ENCODE results near the gene DCXR.
A peak's percentile ranks its signal among the peaks of the same experiment; 100 is the strongest.

Gene DCXR

GRCh38 chr17:82030470-82031302, 6.8 kb downstream of the DCXR start:
- no peaks in the 10 kb centered on the region for H3K9me3 ChIP-seq (ENCODE audit: control insufficient read depth, low read length)
- no peaks in the 10 kb centered on the region for H3K36me3 ChIP-seq (ENCODE audit: control insufficient read depth, insufficient read depth, low read length)
- peak overlapping the region; percentile 25 for H3K4me3 ChIP-seq (ENCODE audit: low read length)
- H3K27me3 ChIP-seq (ENCODE audit: control insufficient read depth, insufficient read depth, low read length): no peaks in the 10 kb centered on the region
- H3K4me1 ChIP-seq (ENCODE audit: control insufficient read depth, insufficient read depth, low read length): peaks cover 14% of the 10 kb centered on the region
- H3K9ac ChIP-seq (ENCODE audit: low read length): no peak overlapping the region

- H3K9me3 ChIP-seq (ENCODE audit: control insufficient read depth, low read length): no peaks in the 10 kb centered on the region
- H3K36me3 ChIP-seq (ENCODE audit: control insufficient read depth, insufficient read depth, low read length): no peaks in the 10 kb centered on the region
- no peaks in the 10 kb centered on the region for H3K27me3 ChIP-seq (ENCODE audit: control insufficient read depth, insufficient read depth, low read length)
- H3K9ac ChIP-seq (ENCODE audit: low read length): no peak overlapping the region
- H3K4me3 ChIP-seq (ENCODE audit: low read length): no peak overlapping the region
- H3K4me1 ChIP-seq (ENCODE audit: control insufficient read depth, insufficient read depth, low read length): peaks cover 14% of the 10 kb centered on the region
These were observed 7.5 kb downstream of the DCXR start for GRCh38 chr17:82029990-82030469.

DNA sequence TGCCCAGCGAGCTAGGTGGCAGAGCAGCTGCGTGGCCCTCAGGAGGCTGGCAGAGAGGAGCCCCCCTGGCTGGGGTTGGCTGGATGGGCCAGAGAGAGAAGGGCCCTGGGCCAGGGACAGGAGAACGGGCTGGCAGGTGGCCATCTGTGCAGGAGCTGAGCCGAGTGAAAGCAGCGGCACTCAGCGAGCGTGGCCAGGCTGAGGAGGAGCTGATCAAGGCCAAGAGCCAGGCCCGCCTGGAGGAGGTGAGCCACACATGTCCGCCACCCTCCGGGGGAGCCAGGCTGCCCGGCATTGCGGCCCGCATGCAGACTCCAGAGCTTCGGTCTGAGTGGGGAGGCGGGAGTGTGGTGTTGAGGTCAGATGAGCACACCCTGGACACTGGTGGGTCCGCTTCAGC, 8.1 kb downstream of the DCXR start:
- Histone ChIP-seq H3K4me3 (ENCODE audit: low read length) (no peak overlapping the region), H3K9ac (ENCODE audit: low read length) (no peak overlapping the region), H3K27me3 (ENCODE audit: control insufficient read depth, insufficient read depth, low read length) (no peaks in the 10 kb centered on the region), H3K4me1 (ENCODE audit: control insufficient read depth, insufficient read depth, low read length) (peaks cover 16% of the 10 kb centered on the region), H3K36me3 (ENCODE audit: control insufficient read depth, insufficient read depth, low read length) (no peaks in the 10 kb centered on the region), H3K9me3 (ENCODE audit: control insufficient read depth, low read length) (no peaks in the 10 kb centered on the region)

DNA sequence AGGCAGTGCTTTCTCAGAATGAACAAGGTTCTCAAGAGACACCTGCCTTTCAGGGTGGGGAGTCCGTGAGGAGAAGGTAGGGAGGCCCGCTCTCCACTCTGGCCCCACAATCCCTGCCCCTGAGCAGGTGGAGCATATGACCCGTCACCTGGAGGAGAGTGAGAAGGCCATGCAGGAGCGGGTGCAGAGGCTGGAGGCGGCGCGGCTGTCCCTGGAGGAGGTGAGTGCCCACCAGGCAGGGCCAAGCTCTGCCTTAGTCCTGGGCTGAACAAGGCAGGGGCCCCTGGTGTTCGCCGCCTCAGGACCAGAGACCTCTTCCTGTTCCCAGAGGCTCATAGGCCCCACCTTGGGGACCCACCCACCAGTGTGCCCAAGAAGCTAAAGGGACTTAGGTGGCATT, 8.5 kb downstream of the DCXR start:
- H3K9me3 ChIP-seq (ENCODE audit: control insufficient read depth, low read length): no peaks in the 10 kb centered on the region
- no peak overlapping the region for H3K4me3 ChIP-seq (ENCODE audit: low read length)
- no peaks in the 10 kb centered on the region for H3K36me3 ChIP-seq (ENCODE audit: control insufficient read depth, insufficient read depth, low read length)
- H3K4me1 ChIP-seq (ENCODE audit: control insufficient read depth, insufficient read depth, low read length): peaks cover 20% of the 10 kb centered on the region
- H3K27me3 ChIP-seq (ENCODE audit: control insufficient read depth, insufficient read depth, low read length): no peaks in the 10 kb centered on the region
- H3K9ac ChIP-seq (ENCODE audit: low read length): no peak overlapping the region

GRCh38 chr17:82028246-82028645, 9.3 kb downstream of the DCXR start:
- H3K9me3 ChIP-seq (ENCODE audit: control insufficient read depth, low read length): no peaks in the 10 kb centered on the region
- H3K4me3 ChIP-seq (ENCODE audit: low read length): no peak overlapping the region
- H3K9ac ChIP-seq (ENCODE audit: low read length): no peak overlapping the region
- H3K27me3 ChIP-seq (ENCODE audit: control insufficient read depth, insufficient read depth, low read length): no peaks in the 10 kb centered on the region
- no peaks in the 10 kb centered on the region for H3K36me3 ChIP-seq (ENCODE audit: control insufficient read depth, insufficient read depth, low read length)
- peaks cover 23% of the 10 kb centered on the region for H3K4me1 ChIP-seq (ENCODE audit: control insufficient read depth, insufficient read depth, low read length)

DNA sequence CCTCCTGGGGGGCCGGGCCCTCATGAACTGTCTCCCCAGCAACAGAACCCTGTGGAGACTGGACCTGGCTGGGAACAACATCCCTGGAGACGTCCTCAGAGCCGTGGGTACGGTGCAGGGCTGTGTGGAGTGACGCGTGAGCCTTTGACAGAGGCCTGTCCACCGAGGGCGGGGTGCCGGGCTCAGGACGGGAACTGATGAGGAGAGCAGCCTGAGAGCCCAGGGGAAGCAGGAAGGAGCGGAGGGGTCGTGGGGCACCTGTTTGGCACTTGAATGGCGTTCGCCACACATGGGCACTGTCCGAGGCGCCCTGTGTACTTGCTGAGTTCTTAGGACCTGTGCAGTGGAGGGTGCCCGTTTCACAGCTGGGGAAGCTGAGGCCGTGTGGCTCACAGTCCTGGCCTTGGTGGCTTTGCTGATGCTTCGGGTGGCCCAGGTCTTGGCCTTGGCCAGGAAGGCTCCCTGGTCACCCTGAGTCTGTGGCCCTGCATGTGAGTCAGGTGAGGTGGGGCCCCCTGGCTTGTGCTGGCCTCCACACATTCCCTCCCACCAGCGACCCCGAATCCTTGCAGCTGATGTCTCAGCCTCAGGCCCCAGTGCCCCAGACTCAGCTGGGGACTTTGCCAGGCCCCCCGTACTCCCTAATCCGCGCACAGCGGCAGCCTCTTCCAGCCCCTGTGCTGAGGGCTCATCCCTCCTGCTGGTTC, 11.9 kb downstream of the DCXR start:
- Histone ChIP-seq H3K36me3 (ENCODE audit: control insufficient read depth, insufficient read depth, low read length) (no peaks in the 10 kb centered on the region), H3K4me1 (ENCODE audit: control insufficient read depth, insufficient read depth, low read length) (peaks cover 33% of the 10 kb centered on the region), H3K4me3 (ENCODE audit: low read length) (no peak overlapping the region), H3K27me3 (ENCODE audit: control insufficient read depth, insufficient read depth, low read length) (no peaks in the 10 kb centered on the region), H3K9ac (ENCODE audit: low read length) (no peak overlapping the region), H3K9me3 (ENCODE audit: control insufficient read depth, low read length) (no peaks in the 10 kb centered on the region)

GRCh38 chr17:82024859-82025258, 12.6 kb downstream of the DCXR start:
- H3K27me3 ChIP-seq (ENCODE audit: control insufficient read depth, insufficient read depth, low read length): no peaks in the 10 kb centered on the region
- H3K4me1 ChIP-seq (ENCODE audit: control insufficient read depth, insufficient read depth, low read length): peaks cover 34% of the 10 kb centered on the region
- no peaks in the 10 kb centered on the region for H3K9me3 ChIP-seq (ENCODE audit: control insufficient read depth, low read length)
- H3K36me3 ChIP-seq (ENCODE audit: control insufficient read depth, insufficient read depth, low read length): no peaks in the 10 kb centered on the region
- no peak overlapping the region for H3K9ac ChIP-seq (ENCODE audit: low read length)
- H3K4me3 ChIP-seq (ENCODE audit: low read length): no peak overlapping the region

DNA sequence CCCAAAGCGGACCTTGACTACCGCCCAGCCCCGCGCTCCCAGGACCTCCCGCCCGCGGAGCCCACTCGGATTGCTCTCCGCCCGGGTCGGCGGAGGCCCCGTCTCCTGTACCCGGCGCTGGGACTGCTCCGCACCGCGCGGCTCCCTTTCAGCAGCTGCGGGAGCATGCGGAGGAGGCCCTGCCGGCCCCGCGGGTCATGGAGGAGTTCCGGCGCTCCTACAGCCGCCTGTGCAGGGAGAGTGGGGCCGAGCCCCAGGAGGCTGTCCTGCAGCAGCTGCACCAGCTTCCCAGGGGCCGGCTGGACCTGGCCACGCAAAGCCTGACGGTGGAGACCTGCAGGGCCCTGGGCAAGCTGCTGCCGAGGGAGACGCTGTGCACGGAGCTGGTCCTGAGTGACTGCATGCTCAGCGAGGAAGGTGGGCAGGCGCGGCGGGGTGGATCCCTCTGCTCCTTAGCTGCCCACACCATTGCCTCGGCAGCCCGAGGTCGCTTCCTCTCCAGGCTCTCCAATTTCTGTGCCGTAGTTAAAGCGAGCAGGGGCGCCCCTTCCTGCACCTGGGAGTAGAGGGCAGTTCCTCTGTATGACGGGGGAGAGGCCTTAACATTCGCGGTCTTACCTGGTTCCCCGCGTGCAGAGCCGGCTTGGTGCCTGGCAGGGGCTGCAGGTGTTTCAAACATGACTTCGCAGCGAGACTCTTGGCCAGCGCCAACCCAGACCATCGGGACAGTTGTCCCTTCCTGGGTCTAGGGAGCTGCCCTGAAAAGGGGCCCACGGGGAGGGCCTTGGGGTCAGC, 13.9 kb downstream of the DCXR start:
- H3K27me3 ChIP-seq (ENCODE audit: control insufficient read depth, insufficient read depth, low read length): no peaks in the 10 kb centered on the region
- peak overlapping the region; percentile 62 for H3K9ac ChIP-seq (ENCODE audit: low read length)
- H3K36me3 ChIP-seq (ENCODE audit: control insufficient read depth, insufficient read depth, low read length): no peaks in the 10 kb centered on the region
- peak overlapping the region; percentile 50 for H3K4me3 ChIP-seq (ENCODE audit: low read length)
- peaks cover 39% of the 10 kb centered on the region for H3K4me1 ChIP-seq (ENCODE audit: control insufficient read depth, insufficient read depth, low read length)
- no peaks in the 10 kb centered on the region for H3K9me3 ChIP-seq (ENCODE audit: control insufficient read depth, low read length)

- Histone ChIP-seq H3K9ac (ENCODE audit: low read length) (peak within 1 kb of the TSS; percentile 86), H3K4me1 (ENCODE audit: control insufficient read depth, insufficient read depth, low read length) (peaks cover 39% of the 10 kb centered on the region), H3K9me3 (ENCODE audit: control insufficient read depth, low read length) (no peaks in the 10 kb centered on the region), H3K36me3 (ENCODE audit: control insufficient read depth, insufficient read depth, low read length) (no peaks in the 10 kb centered on the region), H3K27me3 (ENCODE audit: control insufficient read depth, insufficient read depth, low read length) (no peaks in the 10 kb centered on the region), H3K4me3 (ENCODE audit: low read length) (peak within 1 kb of the TSS; percentile 77)
These were observed 14.5 kb downstream of the DCXR start, which contains the start of gene LRRC45 for GRCh38 chr17:82022981-82023446. Gene LRRC45, plus strand, starts transcription at chr17:82023305. Its CDS starts 339 bp downstream, at chr17:82023644.

DNA sequence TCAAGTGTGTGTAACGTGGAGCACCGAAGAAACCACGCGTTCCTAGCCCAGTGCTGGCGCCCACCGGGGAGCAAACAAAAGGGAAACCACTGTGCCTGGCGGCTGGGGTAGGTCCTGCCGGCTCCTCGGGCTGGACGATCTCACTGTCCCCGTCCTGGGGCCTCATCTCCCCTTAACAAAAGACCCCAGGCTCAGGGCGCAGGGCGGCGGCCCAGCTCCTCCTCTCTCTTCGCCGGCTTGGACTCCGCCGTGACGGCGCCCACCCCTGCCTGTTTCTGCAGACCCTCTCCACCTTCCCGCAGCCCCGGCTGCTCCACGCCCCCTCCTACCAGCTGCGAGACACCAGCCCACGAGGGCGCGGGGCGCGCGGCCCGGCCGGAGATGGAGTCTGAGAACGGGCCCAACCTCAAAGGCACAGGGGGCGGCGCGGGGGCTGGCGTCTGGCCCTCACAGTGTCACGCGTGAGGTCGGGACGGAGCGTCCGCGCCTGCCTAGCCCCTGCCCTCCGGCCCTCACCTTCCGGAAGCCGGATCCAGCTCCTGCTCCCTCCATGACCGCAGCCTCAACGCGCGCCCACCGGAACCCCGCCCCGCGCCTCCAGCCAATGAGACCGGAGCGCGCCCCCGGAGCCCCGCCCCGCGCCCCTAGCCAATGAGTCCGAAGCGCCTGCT, 15.1 kb downstream of the DCXR start, which contains the start of gene CENPX:
TSS of gene CENPX (minus strand) at position 569 of the 671 bp plus-strand sequence. CDS start at position 552, 17 bp downstream.
- peaks cover 39% of the 10 kb centered on the region for H3K4me1 ChIP-seq (ENCODE audit: control insufficient read depth, insufficient read depth, low read length)

GRCh38 chr17:82021900-82022309, 15.6 kb downstream of the DCXR start:
- Histone ChIP-seq H3K27me3 (ENCODE audit: control insufficient read depth, insufficient read depth, low read length) (no peaks in the 10 kb centered on the region), H3K4me1 (ENCODE audit: control insufficient read depth, insufficient read depth, low read length) (peaks cover 39% of the 10 kb centered on the region), H3K36me3 (ENCODE audit: control insufficient read depth, insufficient read depth, low read length) (no peaks in the 10 kb centered on the region), H3K9ac (ENCODE audit: low read length) (peak overlapping the region; percentile 86), H3K4me3 (ENCODE audit: low read length) (peak overlapping the region; percentile 77), H3K9me3 (ENCODE audit: control insufficient read depth, low read length) (no peaks in the 10 kb centered on the region)

More for the DNA sequence above, 15.1 kb downstream of the DCXR start, which contains the start of gene CENPX:
- H3K9ac ChIP-seq (ENCODE audit: low read length): peak within 1 kb of the TSS; percentile 86
- H3K9me3 ChIP-seq (ENCODE audit: control insufficient read depth, low read length): no peaks in the 10 kb centered on the region
- no peaks in the 10 kb centered on the region for H3K27me3 ChIP-seq (ENCODE audit: control insufficient read depth, insufficient read depth, low read length)
- no peaks in the 10 kb centered on the region for H3K36me3 ChIP-seq (ENCODE audit: control insufficient read depth, insufficient read depth, low read length)
- H3K4me3 ChIP-seq (ENCODE audit: low read length): peak within 1 kb of the TSS; percentile 77
